Measurements from ENCODE around the gene SNRNP70.

- TF ChIP-seq, protein P1, sequence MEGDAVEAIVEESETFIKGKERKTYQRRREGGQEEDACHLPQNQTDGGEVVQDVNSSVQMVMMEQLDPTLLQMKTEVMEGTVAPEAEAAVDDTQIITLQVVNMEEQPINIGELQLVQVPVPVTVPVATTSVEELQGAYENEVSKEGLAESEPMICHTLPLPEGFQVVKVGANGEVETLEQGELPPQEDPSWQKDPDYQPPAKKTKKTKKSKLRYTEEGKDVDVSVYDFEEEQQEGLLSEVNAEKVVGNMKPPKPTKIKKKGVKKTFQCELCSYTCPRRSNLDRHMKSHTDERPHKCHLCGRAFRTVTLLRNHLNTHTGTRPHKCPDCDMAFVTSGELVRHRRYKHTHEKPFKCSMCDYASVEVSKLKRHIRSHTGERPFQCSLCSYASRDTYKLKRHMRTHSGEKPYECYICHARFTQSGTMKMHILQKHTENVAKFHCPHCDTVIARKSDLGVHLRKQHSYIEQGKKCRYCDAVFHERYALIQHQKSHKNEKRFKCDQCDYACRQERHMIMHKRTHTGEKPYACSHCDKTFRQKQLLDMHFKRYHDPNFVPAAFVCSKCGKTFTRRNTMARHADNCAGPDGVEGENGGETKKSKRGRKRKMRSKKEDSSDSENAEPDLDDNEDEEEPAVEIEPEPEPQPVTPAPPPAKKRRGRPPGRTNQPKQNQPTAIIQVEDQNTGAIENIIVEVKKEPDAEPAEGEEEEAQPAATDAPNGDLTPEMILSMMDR (IDR thresholded peaks at IDR 0.05): no peak
- TF ChIP-seq POLR2A (IDR thresholded peaks at IDR 0.05) (peak; percentile 52), POLR2AphosphoS5 (IDR thresholded peaks at IDR 0.05) (peak in 2 of 3 donors; percentile 59 to 80)
Observed at GRCh38 chr19:49157445-49158224, 72.4 kb downstream of the SNRNP70 start, which contains the start of gene TRPM4.
